ENCODE results near the gene COL23A1. TPM values are rescaled to one million over a fixed set of nuclear protein-coding genes. Genes with fewer than 3 reads are reported as not detected.

The COL23A1 gene
- total RNA-seq (2021) (0.42 TPM in 1 of 2 replicates, not detected in the other), Bru-seq, nascent RNA (percentile 14 among the genes with signal in this experiment), BruChase-seq, experiment 1, labeled RNA remaining after a 2-hour chase (percentile 17 among the genes with signal in this experiment), BruChase-seq, experiment 2, labeled RNA remaining after a 6-hour chase (percentile 25 among the genes with signal in this experiment)
- long read RNA-seq = 0 reads

- Histone ChIP-seq H3K27ac (ENCODE audit: low read depth, low read length, poor library complexity, severe bottlenecking) (no peak within 1 kb of the TSS), H3K36me3 (ENCODE audit: insufficient read depth, low read length, poor library complexity, severe bottlenecking) (no peaks in the 10 kb centered on the region), H3K27me3 (replicated peaks; ENCODE audit: insufficient read depth, low read depth, low read length, poor library complexity) (no peaks in the 10 kb centered on the region), H3K4me3 (ENCODE audit: low read depth, low read length, poor library complexity, severe bottlenecking) (peak within 1 kb of the TSS; percentile 51), H3K4me1 (ENCODE audit: insufficient read depth, low read length, poor library complexity, severe bottlenecking) (peaks cover 13% of the 10 kb centered on the region), H3K9me3 (ENCODE audit: low read depth, low read length, poor library complexity, severe bottlenecking) (peaks cover 3% of the 10 kb centered on the region)
- DNase-seq (ENCODE audit: low spot score) = peak; percentile 61
- POLR2A ChIA-PET (ENCODE audit: low non-redundant PET) = no interaction called here
- intact Hi-C loops (cut with micrococcal nuclease; ENCODE audit: unreplicated experiment) = loop anchor here (2.0 kb wide), 1 partner anchor 310 kb away; no protein-coding TSS in a partner anchor
- no TSS peak for BruUV-seq (replicated peaks)
- CTCF ChIA-PET = interaction anchor here (0.6 to 1.6 kb wide), 7 partner anchors 177 to 931 kb away, joined by 3 to 13 read pairs (median 4); no protein-coding TSS in a partner anchor
- TF ChIP-seq EZH2 (IDR thresholded peaks at IDR 0.05; ENCODE audit: borderline replicate concordance, low read depth, low read length, poor library complexity, severe bottlenecking) = no peak
- TF ChIP-seq CTCF (conservative IDR thresholded peaks at IDR 0.05; ENCODE audit: low read depth, low read length) = peak; percentile 85
These were observed at the start of gene COL23A1 for GRCh38 chr5:178590141-178590923. Gene COL23A1, minus strand, starts transcription at chr5:178590393.

DNA sequence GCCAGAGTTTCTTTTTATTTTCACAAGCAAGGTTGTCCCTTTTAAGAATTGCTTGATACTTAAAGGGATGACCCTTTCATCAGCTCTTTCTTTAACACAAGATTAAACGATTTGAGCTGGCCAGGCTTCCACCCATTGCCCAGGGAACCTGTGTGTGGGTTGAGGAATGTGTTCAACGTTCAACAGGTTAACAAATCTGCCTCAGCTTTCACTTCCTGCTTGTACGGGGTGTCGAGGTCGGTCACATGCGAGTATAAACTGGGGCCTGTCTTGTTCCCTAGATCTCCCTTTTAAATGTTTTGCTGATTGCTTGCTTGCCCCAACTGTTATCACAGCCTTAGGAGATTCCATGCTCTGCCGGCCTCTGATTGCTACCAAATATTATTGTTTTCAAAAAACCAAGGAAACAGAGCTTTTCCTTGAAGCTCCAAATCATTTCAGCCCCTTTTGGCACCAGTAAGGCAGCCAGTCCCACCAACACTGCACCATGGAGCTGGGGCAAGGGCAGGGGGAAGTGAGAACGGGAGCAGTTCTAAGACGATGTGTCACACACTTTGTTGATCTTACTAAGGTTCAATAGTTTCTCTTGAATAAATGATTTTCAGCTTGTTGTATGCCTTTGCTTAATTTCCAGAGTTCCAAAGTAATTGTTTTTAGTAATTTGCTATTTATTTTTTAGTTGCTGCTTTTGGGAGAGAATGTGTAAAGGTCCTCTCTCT is 47.3 kb upstream of the COL23A1 start:
- H3K36me3 ChIP-seq (ENCODE audit: insufficient read depth, low read length, poor library complexity, severe bottlenecking) = no peaks in the 10 kb centered on the region
- no peaks in the 10 kb centered on the region for H3K9me3 ChIP-seq (ENCODE audit: low read depth, low read length, poor library complexity, severe bottlenecking)
- no peak overlapping the region for H3K27ac ChIP-seq (ENCODE audit: low read depth, low read length, poor library complexity, severe bottlenecking)
- peaks cover 10% of the 10 kb centered on the region for H3K4me1 ChIP-seq (ENCODE audit: insufficient read depth, low read length, poor library complexity, severe bottlenecking)
- ChIA-PET CTCF (no interaction called here), POLR2A (ENCODE audit: low non-redundant PET) (interaction anchor here (0.6 kb wide), 1 partner anchor 7 kb away, joined by 5 read pairs; no protein-coding TSS in a partner anchor)
- TF ChIP-seq CTCF (conservative IDR thresholded peaks at IDR 0.05; ENCODE audit: low read depth, low read length) (no peak), EZH2 (IDR thresholded peaks at IDR 0.05; ENCODE audit: borderline replicate concordance, low read depth, low read length, poor library complexity, severe bottlenecking) (no peak)
- no TSS peak for BruUV-seq (replicated peaks)
- DNase-seq (ENCODE audit: low spot score) = no peak
- H3K27me3 ChIP-seq (replicated peaks; ENCODE audit: insufficient read depth, low read depth, low read length, poor library complexity) = no peaks in the 10 kb centered on the region
- H3K4me3 ChIP-seq (ENCODE audit: low read depth, low read length, poor library complexity, severe bottlenecking) = no peak overlapping the region
- intact Hi-C loops (cut with micrococcal nuclease; ENCODE audit: unreplicated experiment) = no loop called here

- ChIA-PET CTCF (no interaction called here), POLR2A (ENCODE audit: low non-redundant PET) (no interaction called here)
- no TSS peak for BruUV-seq (replicated peaks)
- Histone ChIP-seq H3K4me3 (ENCODE audit: low read depth, low read length, poor library complexity, severe bottlenecking) (no peak overlapping the region), H3K4me1 (ENCODE audit: insufficient read depth, low read length, poor library complexity, severe bottlenecking) (no peaks in the 10 kb centered on the region), H3K27me3 (replicated peaks; ENCODE audit: insufficient read depth, low read depth, low read length, poor library complexity) (no peaks in the 10 kb centered on the region), H3K36me3 (ENCODE audit: insufficient read depth, low read length, poor library complexity, severe bottlenecking) (no peaks in the 10 kb centered on the region), H3K9me3 (ENCODE audit: low read depth, low read length, poor library complexity, severe bottlenecking) (no peaks in the 10 kb centered on the region), H3K27ac (ENCODE audit: low read depth, low read length, poor library complexity, severe bottlenecking) (no peak overlapping the region)
- intact Hi-C loops (cut with micrococcal nuclease; ENCODE audit: unreplicated experiment) = no loop called here
- TF ChIP-seq EZH2 (IDR thresholded peaks at IDR 0.05; ENCODE audit: borderline replicate concordance, low read depth, low read length, poor library complexity, severe bottlenecking) (no peak), CTCF (conservative IDR thresholded peaks at IDR 0.05; ENCODE audit: low read depth, low read length) (no peak)
- DNase-seq (ENCODE audit: low spot score) = no peak
These were observed 42.1 kb upstream of the COL23A1 start for GRCh38 chr5:178632285-178632684.
